ENCODE results near the gene PNLIP.

DNA sequence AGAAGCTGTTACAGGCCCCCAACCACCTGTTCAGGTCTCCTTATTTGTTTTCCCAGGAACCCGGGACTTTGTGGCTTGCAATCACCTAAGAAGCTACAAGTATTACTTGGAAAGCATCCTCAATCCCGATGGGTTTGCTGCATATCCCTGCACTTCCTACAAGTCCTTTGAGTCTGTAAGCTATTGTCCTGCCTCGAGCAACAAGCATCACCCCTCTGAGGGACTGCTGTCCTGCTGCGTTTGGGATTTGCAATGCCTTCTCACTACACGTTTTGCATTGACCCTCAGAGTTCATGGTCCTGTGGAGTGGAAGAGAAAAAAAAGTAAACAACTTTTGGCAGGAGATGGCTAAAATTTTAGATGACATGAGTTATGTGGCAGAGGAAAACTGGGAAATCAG lies 54.3 kb downstream of the PNLIP start:
- TF ChIP-seq, protein P1, sequence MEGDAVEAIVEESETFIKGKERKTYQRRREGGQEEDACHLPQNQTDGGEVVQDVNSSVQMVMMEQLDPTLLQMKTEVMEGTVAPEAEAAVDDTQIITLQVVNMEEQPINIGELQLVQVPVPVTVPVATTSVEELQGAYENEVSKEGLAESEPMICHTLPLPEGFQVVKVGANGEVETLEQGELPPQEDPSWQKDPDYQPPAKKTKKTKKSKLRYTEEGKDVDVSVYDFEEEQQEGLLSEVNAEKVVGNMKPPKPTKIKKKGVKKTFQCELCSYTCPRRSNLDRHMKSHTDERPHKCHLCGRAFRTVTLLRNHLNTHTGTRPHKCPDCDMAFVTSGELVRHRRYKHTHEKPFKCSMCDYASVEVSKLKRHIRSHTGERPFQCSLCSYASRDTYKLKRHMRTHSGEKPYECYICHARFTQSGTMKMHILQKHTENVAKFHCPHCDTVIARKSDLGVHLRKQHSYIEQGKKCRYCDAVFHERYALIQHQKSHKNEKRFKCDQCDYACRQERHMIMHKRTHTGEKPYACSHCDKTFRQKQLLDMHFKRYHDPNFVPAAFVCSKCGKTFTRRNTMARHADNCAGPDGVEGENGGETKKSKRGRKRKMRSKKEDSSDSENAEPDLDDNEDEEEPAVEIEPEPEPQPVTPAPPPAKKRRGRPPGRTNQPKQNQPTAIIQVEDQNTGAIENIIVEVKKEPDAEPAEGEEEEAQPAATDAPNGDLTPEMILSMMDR (IDR thresholded peaks at IDR 0.05), result no peak
- TF ChIP-seq POLR2A (IDR thresholded peaks at IDR 0.05), result no peak

Measured in adrenal gland (tissue), 5 donors.